Subcutaneous adipose tissue (tissue), 4 donors: ENCODE data around the gene DDO. TPM values are rescaled to one million over a fixed set of nuclear protein-coding genes. Genes with fewer than 3 reads are reported as not detected.

Experiments used
- total RNA-seq, 4 donors: library from RNA; depleted of rRNA; stranded (reverse); fragments of >200 nt; gene quantifications; one replicate each; pipeline ENCODE4 v1.1.0, GENCODE V29; 2016

DDO gene
- total RNA-seq, 4 donors from 2014 or later, result 1.3 to 5.6 (median 2.2) TPM

Other genes with a start within 250 kb of the DDO start
- gene WASF1, start 235.9 kb downstream of the DDO start, total RNA-seq, result 10 to 100 TPM in 3 of 4 donors, 1 to 10 TPM in 1; 6.8 to 14.4 (median 11.4) TPM
- 10 to 100 TPM; 19.2 to 24.6 (median 22.2) TPM for gene CDC40, start 235.1 kb downstream of the DDO start, total RNA-seq
- under 1 TPM in 2 of 4 donors, not detected in 2; 0.68 to 0.88 TPM for gene METTL24, start 57.2 kb downstream of the DDO start, total RNA-seq
- 1 to 10 TPM in 3 of 4 donors, not detected in 1; 2.2 to 9.3 (median 4.2) TPM for gene SLC22A16, start 61.0 kb upstream of the DDO start, total RNA-seq